ENCODE results near the gene ZFP3.
"Not testable (repeated sequence)": the region's sequence is repeated elsewhere in the genome, so short reads cannot be mapped to it uniquely, and the experiment has no call there.

ZFP3 gene

DNA sequence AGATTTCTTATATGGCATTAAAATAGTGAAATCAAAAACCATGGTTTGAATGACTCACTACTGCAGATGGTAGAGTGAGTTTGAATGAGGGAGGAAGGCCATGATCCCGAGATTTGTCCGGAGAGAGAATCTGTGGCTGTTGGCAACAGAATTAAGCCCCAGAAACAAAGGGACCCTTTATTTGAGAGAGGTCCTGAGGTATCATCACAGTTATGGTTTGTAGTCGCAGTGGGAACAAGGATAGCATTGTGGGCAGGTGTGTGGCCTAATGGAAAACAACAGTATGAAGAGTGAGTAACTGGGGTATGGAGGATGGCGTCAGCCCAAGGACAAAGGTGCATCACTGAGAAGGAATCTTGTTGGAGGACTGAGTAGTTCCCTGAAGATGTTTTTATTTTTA lies 8.5 kb upstream of the ZFP3 start:
- H3K4me3 ChIP-seq (ENCODE audit: low read length) = no peak overlapping the region
- DNase-seq (ENCODE audit: low read depth, low spot score) = no peak

DNA sequence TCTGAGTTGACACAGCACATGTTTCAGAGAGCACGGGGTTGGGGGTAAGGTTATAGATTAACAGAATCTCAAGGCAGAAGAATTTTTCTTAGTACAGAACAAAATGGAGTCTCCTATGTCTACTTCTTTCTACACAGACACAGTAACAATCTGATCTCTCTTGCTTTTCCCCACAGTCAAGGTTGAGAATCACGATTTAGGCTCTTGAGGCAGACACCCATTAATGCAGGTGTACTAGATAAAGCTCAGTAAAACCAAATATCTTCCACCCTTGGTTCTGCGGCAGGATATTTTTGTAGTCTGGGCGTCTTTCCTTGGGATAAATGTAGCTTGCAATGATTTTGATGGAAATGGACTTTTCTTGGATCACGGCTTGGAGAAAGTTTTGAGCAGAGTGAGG lies 2.8 kb upstream of the ZFP3 start:
- not testable (repeated sequence) for DNase-seq (ENCODE audit: low read depth, low spot score); H3K4me3 ChIP-seq (ENCODE audit: low read length)

DNA sequence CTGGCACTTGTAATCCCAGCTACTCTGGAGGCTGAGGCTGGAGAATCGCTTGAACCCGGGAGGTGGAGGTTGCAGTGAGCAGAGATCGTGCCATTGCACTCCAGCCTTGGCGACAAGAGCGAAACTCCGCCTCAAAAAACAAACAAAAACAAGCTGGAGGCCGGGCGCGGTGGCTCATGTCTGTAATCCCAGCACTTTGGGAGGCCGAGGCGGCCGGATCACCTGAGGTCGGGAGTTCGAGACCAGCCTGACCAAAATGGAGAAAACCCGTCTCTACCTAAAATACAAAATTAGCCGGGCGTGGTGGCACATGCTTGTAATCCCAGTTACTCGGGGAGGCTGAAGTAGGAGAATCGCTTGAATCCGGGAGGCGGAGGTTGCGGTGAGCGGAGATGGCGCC lies 992 bp upstream of the ZFP3 start:
- DNase-seq (ENCODE audit: low read depth, low spot score); H3K4me3 ChIP-seq (ENCODE audit: low read length): not testable (repeated sequence)

DNA sequence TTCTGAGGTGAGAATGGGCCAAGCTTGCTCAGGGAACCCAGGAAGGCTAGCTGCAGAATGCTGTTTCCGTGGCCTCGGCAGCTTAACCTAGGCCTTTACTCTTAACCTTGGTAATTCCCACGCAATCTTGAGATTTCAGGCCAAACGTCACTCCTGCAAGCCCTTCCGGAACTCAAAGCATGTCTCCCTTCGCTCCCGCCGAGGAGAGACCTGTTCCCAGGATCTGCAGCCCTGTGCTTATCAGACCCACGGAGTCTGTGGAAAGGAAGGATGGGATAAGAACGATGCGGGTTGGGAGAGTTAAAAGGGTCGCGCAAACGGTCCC lies 524 bp upstream of the ZFP3 start:
- no peak for DNase-seq (ENCODE audit: low read depth, low spot score)
- H3K4me3 ChIP-seq (ENCODE audit: low read length) = no peak overlapping the region

DNA sequence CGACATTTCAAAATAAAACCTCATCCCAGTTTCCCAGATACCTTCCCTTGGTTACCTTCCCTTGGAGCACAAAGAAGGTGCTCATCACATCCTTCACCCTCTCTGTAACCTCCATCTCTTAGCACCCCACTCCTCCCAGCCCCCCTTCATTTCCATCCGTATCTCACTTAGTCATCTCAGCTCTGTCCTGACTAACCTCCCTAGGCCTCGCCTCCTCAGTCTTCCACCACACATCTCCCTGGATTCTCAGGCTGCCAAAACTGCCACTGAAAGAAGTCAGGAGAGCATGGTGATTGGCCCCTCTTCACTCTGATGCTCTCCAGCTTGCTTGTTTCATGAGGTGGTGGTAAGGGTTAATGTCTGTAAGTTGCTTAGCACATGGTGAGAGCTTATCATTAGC lies 2.3 kb downstream of the ZFP3 start:
- no peak for DNase-seq (ENCODE audit: low read depth, low spot score)
- H3K4me3 ChIP-seq (ENCODE audit: low read length) = no peak overlapping the region

DNA sequence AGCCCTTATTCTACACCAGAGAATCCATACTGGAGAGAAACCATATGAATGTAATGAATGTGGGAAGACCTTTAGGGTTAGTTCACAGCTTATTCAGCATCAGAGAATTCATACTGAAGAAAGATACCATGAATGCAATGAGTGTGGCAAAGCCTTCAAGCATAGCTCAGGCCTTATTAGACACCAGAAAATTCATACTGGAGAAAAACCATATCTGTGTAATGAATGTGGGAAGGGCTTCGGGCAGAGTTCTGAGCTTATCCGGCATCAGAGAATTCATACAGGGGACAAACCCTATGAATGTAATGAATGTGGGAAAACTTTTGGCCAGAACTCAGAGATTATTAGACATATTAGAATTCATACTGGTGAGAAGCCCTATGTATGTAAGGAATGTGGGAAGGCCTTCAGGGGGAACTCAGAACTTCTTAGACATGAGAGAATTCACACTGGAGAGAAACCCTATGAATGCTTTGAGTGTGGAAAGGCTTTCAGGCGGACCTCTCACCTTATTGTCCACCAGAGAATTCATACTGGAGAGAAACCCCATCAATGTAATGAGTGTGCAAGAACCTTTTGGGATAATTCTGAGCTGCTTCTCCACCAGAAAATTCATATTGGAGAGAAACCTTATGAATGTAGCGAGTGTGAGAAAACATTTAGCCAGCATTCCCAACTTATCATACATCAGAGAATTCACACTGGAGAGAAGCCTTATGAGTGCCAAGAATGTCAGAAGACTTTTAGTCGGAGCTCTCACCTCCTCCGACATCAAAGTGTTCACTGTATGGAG lies 14.1 kb downstream of the ZFP3 start:
- no peak overlapping the region for H3K4me3 ChIP-seq (ENCODE audit: low read length)
- DNase-seq (ENCODE audit: low read depth, low spot score) = no peak

DNA sequence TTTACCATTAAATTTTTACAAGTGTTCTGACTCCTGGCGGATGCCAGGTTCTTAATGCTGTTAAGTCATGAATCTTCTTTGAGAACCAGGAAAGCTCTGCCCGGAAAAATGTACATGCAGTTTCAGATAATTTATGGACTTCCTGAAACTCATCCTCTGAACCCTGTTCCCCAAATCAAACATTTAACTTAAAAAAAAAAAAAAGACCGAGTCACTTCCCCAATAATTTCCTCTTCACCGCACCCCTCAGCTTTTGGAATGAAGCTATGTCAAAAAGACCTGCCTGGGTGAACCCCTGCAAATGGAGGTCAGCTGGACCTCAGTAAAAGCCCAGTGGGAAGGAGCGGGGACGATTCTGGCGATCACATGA lies 18.4 kb downstream of the ZFP3 start:
- no peak overlapping the region for H3K4me3 ChIP-seq (ENCODE audit: low read length)
- DNase-seq (ENCODE audit: low read depth, low spot score) = no peak

DNA sequence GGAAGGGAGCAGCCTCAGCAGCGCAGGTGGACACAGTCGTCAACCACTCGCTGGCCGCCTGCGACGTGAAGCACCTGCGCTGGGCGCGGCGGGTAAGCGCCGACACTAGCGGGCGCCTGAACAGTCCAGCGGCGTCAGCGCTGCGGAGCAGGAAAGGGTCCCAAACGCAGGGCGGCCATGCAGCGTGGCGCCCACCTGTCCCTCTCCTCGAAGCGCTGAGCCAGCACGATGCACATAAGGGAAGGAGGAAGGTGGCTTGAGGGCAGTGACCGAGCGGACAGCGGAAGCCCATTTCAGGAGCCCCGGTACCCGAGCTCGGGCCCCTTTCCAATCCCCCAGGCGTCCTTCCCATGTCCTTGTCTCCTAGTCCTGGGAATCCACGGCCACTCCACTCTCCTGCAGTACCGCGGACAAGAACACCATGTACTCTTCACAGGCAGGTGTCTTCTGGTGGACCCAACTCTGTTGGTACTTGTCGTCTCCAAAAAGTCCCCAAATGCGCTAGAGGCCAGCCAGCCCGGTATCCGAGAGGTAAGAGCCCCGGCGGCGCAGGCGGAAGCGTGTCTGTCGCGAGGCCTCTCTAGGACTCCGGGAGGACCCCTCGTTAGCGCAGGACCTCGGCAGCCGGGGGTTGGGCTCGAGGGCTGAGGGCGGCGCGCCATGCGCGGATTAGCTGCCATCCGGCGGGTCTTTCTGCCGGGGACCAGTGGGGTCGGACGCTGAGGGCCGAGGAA lies 19.0 kb downstream of the ZFP3 start:
- no peak for DNase-seq (ENCODE audit: low read depth, low spot score)

DNA sequence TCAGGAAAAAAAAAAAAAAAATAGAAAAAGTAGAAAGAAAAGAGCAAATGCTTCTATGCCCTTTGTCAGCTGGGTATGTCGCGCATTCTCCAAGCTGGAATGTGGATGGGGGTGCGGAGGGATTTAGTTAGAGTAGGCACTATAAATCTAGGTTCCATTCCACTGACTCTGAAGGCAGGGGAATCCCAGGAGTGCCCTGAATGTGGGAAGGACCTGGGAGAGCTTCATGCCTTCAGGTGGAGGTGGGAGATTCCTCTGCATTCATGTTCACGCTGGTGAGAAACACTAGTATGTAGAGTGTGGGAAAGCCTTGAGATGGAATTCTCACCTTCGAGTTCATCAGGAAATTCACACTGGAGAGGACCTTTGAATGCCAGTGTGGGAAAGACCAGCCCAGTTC lies 21.0 kb downstream of the ZFP3 start:
- DNase-seq (ENCODE audit: low read depth, low spot score) = no peak

More for the DNA sequence above, 19.0 kb downstream of the ZFP3 start:
- H3K4me3 ChIP-seq (ENCODE audit: low read length) = no peak overlapping the region

DNA sequence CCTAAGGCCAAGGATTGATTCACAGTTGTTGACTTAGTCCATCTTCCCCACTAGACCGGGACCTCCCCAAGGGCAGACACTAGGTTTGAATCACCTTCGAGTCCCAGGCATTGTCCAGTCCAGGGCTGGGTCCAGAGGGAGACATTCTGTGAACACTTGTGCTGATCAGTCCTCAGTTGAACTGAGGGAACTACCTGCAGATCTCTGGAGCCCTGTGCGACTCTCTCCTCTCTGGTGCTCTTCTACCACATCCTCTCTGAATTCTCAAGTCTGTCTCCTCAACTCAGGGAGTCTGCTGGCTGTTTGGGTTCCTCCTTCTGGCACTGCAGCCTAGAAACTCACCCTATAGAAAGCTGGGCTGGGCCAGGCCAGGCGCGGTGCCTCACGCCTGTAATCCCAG lies 22.6 kb downstream of the ZFP3 start:
- DNase-seq (ENCODE audit: low read depth, low spot score) = no peak
- no peak overlapping the region for H3K4me3 ChIP-seq (ENCODE audit: low read length)

More for the DNA sequence above, 21.0 kb downstream of the ZFP3 start:
- no peak overlapping the region for H3K4me3 ChIP-seq (ENCODE audit: low read length)

DNA sequence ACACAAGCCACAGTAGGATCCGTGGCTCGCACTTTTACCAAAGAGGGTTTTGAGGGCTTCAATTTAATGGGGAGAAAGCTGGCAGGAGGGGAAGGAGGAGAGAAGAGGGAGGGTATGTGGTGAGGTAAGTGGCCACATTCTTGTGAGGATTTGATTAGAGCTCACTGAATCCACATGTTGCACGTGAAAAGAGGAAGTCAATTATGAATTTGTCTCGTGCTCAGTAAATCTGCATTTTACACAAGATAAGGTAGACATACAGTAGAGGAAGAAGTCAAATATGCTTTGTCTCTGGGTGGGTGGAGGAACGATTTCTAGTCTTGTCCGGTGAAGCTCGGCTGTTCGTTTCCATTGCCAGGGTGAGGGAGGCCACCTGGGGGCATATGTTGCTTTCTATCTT lies 32.5 kb downstream of the ZFP3 start:
- peak; percentile 15 for DNase-seq (ENCODE audit: low read depth, low spot score)

DNA sequence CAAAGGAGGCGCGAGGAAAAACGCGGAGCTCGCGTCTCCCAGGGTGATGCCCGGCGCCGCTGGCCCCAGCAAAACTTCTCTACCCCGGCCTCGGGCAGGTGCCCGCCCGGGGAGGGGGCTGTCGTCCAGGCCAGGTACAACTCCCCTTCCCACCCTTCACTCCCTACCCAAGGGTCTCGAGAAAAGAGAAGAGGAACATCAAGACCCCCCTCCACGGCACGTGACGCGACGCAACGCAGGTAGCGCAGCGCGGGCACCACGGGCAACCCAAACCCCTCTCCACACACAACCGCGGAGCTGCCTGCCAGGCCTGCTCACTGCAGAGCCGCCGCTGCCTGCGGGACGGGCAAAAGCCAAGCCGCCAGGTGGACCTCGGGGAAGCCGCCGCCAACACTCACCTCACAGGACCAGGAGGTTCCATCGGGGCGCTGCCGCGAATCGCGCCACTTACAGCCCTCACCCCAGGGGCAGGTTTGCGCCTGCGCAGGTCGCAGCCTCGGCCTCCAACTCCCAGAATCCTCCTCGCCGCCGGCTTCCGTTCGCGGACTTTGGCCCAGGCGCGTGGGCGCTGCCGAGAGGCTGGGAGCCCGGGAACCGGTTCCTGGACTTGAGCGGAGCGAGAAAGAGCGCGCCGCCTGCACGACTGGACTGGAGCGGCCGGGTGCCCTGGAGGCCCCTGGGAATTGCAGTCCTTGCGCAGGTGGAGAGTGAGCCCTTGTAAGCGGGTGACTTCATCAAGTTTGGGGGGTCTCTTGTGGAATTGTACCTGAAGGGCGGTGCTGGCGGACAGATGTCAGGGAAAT lies 33.3 kb downstream of the ZFP3 start, which contains the start of gene ZNF232:
ZNF232 (minus strand) TSS at position 477 of the 803 bp plus-strand sequence; CDS start at position 421, 56 bp downstream.
- peak; percentile 87 for DNase-seq (ENCODE audit: low read depth, low spot score)
- peak within 1 kb of the TSS; percentile 94 for H3K4me3 ChIP-seq (ENCODE audit: low read length)

More for the DNA sequence above, 32.5 kb downstream of the ZFP3 start:
- H3K4me3 ChIP-seq (ENCODE audit: low read length) = peak overlapping the region; percentile 94

DNA sequence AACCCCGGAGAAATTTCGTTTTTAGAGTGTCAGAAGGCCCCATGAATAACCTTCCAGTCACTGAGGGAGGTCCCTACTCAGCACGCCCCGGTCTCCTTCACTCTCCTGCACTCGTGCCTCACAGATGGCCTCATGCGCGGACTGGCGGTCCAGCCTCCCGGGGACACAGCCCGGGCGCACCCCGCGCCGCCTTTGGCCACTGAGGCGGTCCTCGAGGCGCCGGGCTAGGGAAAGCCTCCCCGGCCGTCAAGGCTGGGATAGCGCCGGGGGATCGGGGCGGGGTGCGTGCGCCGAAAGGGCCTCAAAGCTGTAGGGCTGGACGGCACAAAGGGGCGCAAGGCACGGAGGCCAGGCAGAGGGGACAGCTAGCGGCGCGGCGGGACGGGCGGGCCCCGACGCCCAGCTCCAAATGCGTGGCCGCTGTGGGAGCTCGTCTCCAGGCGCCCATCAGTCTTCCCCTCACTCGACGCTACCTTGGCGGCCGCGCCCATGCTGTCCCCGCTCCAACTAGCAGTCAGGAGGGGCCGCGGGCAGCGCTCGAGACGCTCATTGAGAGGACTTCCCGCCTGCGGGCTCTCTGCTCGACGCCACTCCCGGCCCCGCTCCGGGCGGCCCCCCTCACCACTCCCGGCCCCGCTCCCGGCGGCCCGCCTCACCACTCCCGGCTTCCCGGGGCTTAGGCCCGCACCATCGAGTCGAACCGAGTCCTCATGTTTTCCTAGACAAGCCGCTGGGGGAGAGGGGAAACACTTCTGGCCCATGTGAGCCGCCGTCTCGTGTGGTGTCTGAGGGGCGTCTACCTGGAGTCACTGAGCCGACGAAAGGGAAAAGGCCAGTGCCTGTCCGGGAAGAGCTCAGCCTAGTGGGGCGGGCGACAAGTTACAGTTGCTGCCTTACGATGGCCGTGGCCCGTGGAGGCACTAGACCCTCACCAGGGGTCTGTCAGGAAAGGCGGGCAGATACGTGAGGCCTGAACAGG lies 37.7 kb downstream of the ZFP3 start, which contains the start of gene USP6:
USP6 (plus strand) TSS at position 360 of the 979 bp plus-strand sequence. CDS start 14,336 bp downstream, outside the sequence.
- DNase-seq (ENCODE audit: low read depth, low spot score) = no peak
- H3K4me3 ChIP-seq (ENCODE audit: low read length) = no peak within 1 kb of the TSS

DNA sequence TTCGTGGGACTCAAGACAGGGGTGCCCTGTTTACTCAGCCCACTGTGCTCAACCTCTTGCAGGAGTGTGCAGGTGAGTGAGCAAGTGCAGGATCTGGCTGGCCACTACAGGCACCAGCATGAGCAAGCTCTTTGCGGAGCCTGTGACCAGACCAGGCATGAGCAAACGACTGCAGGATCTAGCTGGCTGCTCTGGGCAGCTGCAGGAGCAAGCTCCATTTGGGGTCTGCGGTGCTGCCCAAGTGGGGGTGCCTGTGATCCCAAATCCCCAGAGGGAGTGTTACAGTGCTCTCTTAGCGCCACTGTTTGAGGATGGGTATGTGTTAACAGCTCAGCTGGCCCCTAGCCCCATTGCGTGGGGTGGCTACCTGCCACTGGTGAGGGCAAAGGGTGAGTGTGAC lies 40.0 kb downstream of the ZFP3 start:
- DNase-seq (ENCODE audit: low read depth, low spot score) = no peak
- no peak overlapping the region for H3K4me3 ChIP-seq (ENCODE audit: low read length)

DNA sequence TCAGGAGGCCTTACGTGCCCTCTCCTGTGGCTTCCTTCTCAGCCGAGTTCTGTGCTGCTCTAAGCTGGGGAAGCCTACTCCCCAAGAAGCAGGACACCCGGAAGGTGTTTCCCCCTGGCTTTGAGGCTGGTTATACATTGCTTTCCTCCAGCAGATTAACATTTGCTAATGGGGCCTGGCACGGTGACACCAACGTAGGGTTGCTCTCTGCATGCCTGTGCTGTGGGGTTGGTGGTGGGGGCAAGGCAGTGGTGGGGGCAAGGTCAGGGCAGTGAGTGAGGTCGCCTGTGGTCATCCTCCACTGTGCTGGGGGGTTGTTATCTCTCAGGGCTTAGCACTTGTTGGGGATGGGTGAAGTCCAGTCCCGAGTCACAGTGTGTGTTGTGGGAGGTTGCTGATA lies 41.8 kb downstream of the ZFP3 start:
- no peak overlapping the region for H3K4me3 ChIP-seq (ENCODE audit: low read length)
- DNase-seq (ENCODE audit: low read depth, low spot score) = no peak

DNA sequence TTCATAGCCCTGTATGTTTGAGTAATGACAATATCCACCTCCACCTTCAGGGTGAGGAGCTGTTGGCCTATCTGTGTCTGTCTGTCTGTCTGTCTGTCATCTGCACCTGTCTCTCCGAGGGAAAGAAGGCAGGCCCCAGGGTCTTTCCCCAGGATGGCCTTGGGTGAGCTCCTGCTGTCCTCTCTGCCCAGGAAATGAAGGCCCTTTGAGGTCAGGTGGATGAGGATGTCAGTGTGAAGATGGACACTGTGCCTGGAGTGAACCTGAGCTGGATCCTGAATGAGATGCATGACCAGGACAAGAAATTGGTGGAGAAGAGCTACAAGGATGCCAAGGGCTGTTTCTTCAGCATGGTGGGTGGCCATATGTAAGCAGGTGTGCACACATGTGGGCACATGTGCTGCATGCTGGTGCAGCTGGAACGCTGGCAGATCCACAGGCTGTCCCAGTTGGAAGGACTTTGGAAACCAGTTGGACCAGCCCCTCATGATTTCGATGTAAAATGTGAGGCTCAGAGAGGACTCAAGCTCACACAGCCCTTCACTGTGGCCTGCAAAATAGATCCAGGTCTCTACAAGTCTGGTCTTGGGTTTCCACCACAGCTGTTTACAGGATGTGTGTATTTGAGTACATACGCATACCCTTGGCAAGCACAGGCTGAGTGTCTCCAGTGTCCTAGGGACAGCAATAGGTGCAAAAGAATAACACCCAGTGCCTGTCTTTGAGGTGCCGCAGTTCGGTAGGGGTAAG lies 42.3 kb downstream of the ZFP3 start:
- DNase-seq (ENCODE audit: low read depth, low spot score); H3K4me3 ChIP-seq (ENCODE audit: low read length): not testable (repeated sequence)

DNA sequence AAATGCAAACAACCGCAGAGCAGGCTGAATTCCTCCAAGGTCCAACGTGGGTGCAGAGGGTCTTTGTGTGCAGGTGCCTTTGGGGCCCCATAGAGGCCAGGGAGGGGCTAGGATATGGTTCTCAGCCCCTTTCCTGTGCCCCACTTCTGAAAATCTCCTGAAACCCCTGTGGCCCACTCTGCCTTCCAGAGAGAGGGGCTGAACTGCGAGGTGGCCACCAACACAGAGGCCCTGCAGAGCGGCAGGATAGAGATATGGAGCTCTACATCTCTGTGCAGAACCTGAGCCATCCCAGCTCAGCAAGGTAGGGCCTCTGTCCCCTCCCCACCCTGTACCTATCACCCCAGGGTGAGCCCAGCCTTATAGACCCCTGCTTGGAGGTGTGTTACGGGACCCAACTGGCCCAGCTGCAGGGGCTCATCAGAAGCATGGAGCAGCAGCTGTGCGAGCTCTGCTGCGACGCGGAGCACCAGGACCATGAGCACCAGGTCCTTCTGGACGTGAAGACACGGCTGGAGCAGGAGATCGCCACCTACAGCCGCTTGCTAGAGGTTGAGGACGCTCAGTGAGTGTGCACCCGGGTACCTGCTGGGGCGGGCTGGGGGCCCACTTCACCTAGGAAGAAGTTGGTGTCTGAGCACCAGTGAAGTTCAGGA lies 43.0 kb downstream of the ZFP3 start:
- DNase-seq (ENCODE audit: low read depth, low spot score) = no peak
- no peak overlapping the region for H3K4me3 ChIP-seq (ENCODE audit: low read length)

Data from Jurkat, Clone E6-1 (cell line).